Subcutaneous adipose tissue (tissue), 4 donors: ENCODE data around the gene UFD1. TPM values are rescaled to one million over a fixed set of nuclear protein-coding genes. Genes with fewer than 3 reads are reported as not detected.

Experiments
- total RNA-seq, 4 donors: library from RNA; depleted of rRNA; stranded (reverse); fragments of >200 nt; gene quantifications; one replicate each; pipeline ENCODE4 v1.1.0, GENCODE V29; 2016
- TF ChIP-seq, protein P1 (sequence below): fragments of 450-650 bp; IDR thresholded peaks from one replicate; pipeline ENCODE4 v1.5.1; 2016; ENCODE audit warnings: low read depth, mild to moderate bottlenecking, control low read depth, antibody characterized with exemption, moderate library complexity

Gene UFD1
- total RNA-seq, 4 donors from 2014 or later, result 33.9 to 43.6 (median 35.4) TPM

DNA sequence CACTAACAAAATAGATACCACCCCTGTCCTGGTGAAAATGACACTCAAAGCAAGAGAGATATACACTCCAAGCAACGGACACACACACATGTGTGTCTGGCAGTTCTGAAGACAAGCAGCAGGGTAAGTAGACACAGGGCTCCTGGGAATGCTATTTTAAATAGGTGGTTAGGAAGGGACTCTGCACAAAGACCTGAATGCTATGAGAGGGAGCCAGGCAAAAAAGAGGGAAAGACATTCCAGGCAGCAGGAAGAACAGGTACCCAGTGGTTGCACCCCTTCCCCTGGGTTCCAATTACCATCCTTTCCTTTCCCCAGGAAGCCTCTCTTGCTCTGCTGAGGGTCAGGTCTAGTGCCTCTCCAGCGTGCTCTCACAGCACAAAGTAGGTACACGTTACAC, 3.0 kb downstream of the UFD1 start:
- TF ChIP-seq, protein P1, sequence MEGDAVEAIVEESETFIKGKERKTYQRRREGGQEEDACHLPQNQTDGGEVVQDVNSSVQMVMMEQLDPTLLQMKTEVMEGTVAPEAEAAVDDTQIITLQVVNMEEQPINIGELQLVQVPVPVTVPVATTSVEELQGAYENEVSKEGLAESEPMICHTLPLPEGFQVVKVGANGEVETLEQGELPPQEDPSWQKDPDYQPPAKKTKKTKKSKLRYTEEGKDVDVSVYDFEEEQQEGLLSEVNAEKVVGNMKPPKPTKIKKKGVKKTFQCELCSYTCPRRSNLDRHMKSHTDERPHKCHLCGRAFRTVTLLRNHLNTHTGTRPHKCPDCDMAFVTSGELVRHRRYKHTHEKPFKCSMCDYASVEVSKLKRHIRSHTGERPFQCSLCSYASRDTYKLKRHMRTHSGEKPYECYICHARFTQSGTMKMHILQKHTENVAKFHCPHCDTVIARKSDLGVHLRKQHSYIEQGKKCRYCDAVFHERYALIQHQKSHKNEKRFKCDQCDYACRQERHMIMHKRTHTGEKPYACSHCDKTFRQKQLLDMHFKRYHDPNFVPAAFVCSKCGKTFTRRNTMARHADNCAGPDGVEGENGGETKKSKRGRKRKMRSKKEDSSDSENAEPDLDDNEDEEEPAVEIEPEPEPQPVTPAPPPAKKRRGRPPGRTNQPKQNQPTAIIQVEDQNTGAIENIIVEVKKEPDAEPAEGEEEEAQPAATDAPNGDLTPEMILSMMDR, result no peak

DNA sequence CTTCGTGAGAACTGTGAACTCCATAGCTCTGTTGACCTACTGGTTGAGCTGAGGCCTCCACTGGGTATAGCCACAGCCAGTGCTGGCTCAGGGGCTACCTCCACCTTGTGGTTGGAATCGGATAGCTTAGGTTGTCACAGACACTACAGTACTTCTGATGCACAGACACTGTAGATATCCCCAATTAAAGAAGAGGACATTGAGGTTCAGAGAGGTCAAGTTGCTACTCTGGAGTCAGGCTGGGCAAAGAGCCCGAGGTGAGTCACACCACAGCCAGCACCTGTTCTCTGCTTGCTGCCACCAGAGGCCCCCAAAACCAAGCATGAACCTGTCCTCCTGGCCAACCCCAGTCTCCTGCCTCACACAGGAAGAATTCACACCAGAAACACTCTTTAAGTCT, 5.4 kb downstream of the UFD1 start:
- TF ChIP-seq, protein P1, result no peak

DNA sequence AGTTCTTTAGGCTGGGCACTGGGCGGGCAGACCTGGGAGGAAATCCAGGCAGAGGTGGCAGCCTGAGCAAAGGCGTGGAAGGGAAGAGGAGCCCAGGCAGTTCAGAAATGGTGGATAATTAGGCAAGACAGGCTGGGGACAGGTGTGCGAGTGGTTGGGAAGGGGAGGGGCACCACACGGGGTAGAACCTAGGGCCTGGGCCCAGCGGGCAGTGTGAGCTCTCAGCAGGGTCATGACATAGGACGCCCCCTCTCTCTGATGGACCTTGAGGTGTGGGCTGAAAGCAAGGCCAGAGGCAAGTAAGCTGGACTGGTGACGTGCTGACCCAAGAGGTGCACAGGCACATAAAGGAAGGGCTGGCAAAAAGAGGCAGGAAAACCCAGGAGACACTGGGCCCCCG, 6.8 kb downstream of the UFD1 start:
- TF ChIP-seq, protein P1, result no peak

DNA sequence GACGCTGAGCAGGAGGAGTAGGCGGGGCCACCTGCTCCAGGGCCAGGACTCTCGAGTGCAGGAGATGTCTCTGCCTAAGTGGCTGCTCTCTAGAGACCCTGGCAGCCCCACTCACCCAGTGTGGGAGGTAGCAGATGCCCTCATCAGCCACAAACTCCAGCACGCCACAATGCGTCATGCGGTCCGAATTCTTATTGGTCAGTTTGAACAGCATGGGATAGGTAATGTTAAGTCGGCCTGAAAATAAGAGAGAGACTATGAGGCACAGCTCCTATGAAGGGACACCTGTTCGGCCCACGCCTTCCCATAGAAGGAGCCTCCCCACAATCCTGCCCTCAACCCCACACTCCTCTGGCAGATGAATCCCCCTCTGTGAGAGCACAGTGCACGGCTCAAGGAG, 7.4 kb downstream of the UFD1 start:
- TF ChIP-seq, protein P1, result no peak

DNA sequence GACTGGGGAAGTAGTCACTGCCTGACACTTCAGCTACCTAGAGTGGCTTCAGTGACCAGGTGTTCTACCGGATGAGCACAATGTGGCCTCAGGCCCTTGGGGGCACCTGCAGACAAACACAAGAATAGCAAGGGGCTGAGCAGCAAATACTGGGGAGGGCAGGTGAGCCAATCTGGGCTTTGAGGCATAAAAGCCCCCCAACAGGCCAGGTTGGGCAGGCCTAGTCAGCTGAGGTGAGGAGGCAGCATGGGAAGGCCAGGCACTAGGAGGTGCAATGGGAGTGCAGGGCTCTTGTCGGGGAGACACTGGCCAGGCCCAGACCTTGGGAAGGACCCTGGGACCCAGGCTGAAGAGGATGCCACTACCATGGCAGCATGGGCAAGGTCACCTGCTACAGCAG, 9.0 kb downstream of the UFD1 start:
- TF ChIP-seq, protein P1, result no peak

DNA sequence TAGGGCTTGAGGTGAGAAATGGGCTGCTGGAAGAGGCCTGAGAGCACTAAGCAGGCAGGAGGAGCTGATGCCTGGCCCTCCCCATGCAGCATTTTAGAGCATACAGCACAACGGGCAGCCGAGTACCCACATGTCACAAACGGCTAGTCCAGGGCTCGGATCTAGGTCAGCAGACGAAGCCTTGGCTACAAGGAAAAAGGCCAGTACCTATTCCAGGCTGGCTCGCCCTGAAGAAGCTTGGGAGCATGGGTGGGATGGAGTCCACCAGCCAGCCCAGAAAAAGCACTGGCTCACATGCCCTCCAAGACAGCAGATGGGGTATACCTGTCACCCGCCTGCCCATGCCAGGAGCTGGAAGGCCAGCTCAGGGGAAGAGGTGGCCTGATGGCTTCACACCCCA, 9.6 kb downstream of the UFD1 start:
- TF ChIP-seq, protein P1, result no peak

DNA sequence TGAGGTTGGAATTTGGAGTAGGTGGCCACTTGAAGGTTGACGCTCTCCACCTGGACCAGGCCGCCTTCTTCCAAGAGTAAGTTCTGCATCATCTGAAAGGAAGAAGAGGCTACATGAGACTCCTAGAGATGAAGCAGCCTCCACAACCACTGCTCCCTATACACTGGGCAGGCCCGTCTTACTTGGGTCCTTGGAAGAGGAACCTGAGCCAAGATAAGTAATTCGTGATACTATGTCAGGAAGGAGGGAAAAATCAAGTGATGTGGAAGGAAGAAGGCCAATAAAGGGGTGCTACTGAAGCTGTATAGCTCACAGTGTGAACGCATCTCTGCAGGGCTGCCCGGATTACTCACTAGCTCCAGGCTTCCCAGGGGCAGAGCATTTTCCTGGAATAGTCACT, 11.1 kb downstream of the UFD1 start:
- TF ChIP-seq, protein P1, result no peak
